SIG-M5 (cell line): ENCODE results near the gene HOXD4.

ENCODE experiments used
- DNase-seq: peaks from one replicate; lab custom pipeline; 2025; lab: John Stamatoyannopoulos, UW

The HOXD4 gene

GRCh38 chr2:176170602-176171305 lies 19.4 kb downstream of the HOXD4 start:
- no peak for DNase-seq

GRCh38 chr2:176171351-176172006 lies 20.1 kb downstream of the HOXD4 start:
- no peak for DNase-seq

GRCh38 chr2:176172007-176172894 lies 20.9 kb downstream of the HOXD4 start:
- no peak for DNase-seq

DNA sequence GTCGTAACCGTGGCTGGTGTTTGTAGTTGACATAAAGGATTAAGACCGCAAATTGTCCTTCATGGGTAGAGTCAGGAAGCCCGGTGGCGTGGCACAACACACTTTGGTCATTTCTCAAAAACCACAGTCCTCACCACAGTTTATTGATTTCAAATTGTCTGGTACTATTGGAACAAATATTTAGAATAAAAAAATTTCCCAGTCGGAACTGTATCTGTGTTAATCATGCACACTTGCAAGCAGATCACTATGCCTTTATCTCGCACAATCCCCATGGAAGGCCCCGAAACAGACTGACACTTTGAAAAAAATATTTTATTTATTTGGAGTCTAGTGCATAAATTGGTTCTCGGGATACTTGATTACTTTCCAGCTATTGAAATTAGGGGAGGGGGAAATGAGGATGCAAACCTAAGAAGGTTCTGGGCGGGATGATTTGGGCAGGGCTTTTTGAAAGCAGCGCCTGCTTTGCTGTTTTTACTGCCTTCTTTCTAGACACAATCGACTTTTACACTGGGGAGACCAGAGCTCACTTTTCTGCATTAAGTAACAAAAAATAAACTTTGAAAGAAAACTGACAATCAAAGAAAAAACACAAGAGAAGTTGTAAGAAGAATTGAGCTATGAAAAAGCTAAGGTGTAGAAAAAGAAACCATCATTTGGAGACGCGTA lies 21.7 kb downstream of the HOXD4 start:
- DNase-seq: no peak

- DNase-seq: no peak
These were observed 22.4 kb downstream of the HOXD4 start for GRCh38 chr2:176173567-176174381.

DNA sequence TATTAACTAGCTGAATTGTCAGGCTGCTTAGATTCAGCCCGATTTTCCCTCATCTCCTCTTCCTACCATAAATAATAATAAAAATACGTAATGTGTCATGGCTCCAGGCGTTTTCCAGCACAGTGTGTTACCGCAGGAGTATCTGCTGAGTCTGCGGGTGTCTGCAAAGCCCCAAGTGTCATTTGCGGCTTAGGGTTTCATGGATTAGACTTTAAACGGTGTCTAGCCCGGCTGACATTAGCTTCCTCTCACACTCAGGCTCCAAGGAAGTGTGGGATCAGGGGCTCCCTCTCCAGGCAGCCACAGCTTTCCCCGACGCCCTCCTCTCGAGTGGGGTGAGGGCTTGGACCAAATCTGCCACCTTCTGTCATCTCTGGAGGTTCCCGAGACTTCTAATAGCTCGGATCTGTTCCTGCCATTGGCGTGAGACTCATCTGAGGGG lies 23.1 kb downstream of the HOXD4 start:
- DNase-seq: no peak

GRCh38 chr2:176174824-176175708 lies 23.7 kb downstream of the HOXD4 start:
- DNase-seq: no peak

- no peak for DNase-seq
These were observed 24.6 kb downstream of the HOXD4 start for GRCh38 chr2:176175709-176176607.

- no peak for DNase-seq
These were observed 26.3 kb downstream of the HOXD4 start for GRCh38 chr2:176177580-176178037.

DNA sequence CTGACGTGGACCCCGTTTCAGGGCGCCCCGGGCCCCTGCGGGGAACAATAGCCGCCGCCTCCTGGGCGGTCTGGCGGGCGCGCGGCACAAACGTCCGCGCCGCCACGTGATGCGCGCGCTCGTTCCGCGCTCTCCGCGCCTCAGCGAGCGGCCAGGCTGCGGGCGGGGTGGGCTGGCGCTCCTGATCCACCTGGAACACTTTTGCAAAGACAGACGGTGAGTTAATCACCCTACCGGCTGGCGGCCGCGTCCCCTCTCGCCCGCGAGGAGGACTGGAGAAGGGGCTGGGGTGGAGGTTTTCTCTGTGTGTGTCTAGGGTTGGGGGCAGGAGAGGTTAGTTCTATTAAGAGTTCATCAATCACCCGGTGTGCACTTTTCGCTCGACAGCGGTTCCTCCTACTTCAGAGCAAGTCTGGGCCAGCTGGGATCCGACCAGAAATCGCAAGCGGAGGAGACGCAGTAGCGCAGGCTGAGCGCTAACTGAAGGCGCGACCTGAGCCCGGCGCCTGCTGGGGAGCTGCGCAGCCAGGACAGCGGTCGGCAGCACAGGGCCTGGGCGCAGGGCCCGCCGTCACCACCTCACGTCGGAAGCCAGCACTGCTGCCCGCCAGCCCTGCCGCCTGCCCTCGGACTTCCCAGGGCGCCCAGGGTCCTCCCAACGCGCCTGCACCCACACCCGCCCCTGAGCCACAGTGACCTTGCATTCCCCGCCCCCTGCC lies 26.8 kb downstream of the HOXD4 start:
- no peak for DNase-seq

DNA sequence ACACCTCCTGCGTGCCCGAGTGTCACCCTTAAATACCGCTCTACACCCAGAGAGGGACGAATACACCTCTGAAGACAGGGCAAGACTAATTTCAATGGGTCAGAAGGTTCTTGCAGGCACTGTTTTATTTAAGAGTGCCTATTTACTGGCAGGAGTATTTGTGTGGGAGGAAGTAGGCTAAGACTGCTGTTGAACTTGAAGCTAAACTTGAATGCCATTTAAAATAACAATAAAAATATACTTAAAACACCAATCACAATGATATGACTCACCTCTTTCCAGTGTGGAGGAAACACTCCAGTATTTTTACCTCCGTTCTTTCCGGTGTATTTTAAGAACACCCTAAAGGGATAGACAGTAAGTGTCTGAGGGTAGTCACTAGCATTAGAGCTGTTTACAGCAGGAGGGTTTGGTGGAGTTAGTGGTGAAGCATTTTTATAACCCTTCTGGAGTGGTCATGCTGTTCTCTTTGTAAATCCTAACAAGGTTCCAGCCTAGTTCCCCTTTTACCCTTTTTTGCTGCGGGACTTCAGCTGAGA lies 27.5 kb downstream of the HOXD4 start:
- no peak for DNase-seq

- DNase-seq: no peak
These were observed 30.2 kb downstream of the HOXD4 start for GRCh38 chr2:176181551-176181950.

- DNase-seq: no peak
These were observed 31.3 kb downstream of the HOXD4 start for GRCh38 chr2:176182671-176183070.

DNA sequence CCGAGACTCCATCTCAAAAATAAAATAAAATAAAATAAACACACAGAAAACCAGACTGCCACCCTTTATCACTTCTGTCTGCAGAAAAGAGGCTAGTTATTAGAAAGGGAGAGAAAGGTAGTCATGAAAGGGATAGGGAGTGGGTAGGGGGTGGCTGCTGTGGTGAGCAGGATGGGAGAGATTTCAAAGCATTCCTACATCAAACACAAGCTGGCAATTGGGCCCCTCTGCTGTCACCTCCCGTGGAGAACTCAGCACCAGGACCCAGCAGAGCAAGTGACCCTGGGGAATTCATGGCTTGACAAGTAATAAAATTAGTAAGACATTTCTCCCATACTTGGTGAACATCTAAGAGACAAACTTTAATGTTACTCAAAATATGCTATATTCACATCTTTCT lies 33.4 kb downstream of the HOXD4 start:
- no peak for DNase-seq

DNA sequence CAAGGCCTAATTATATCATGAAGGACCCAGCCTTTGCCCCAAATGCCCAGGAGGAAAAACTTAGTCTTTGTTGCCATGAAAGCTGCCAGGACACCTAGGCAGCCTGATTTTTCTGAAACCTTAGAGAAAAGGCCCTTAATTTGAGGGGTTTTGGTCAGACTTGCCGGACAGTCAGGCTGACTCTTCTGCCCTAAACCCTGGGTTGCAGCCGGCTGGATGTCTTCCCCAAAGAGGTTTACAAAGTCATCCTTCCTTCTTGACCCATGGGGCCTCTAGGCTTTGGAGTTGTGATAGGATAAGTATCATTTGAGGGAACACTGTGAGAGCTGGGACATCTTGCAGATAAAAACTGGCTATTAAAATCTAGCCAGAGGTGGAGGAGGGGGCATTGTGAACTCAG lies 34.7 kb downstream of the HOXD4 start:
- DNase-seq: no peak

DNA sequence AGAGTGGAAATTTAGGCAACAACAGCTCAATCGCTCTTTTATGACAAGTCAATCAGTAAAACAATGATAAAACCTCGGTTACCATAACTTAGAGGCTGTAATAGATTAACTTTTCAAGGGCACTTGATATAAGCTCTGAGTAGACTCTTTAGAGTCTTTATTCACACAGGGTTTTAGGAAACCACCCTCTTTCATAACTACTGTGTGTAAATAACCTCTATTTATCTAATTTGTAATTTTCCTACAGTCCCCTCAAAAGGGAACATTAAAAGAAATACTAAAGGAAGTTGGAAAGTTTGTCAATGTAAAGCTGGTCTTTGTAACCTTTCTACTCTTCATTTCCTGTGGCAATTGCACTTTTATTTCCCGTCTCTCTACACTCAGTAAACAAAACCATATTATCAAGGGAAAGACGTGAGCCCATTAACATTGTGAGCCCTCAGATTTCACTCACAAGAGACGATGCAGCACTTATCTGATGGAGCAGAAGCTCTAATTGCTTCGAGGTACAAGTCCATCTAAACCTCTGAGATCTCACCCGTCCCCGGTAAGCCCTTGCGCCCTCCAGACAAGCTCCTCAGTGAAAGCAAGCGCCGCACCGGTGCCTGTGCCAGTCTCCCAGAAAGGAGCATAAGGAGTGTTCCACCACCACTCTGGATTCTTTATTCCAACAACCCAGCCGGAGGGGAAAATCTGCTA lies 36.0 kb downstream of the HOXD4 start:
- DNase-seq: no peak
